Measurements from ENCODE around the gene KCNA3.
A peak's percentile ranks its signal among the peaks of the same experiment; 100 is the strongest.

KCNA3 gene

GRCh38 chr1:110672001-110672752, 2.6 kb downstream of the KCNA3 start:
- TF ChIP-seq GATA2 (IDR thresholded peaks at IDR 0.05; ENCODE audit: low read depth, low read length): peak; percentile 83
- peak; percentile 49 for TF ChIP-seq GATA3 (IDR thresholded peaks at IDR 0.05; ENCODE audit: low read depth, low read length)

- no peak for TF ChIP-seq GATA3 (IDR thresholded peaks at IDR 0.05; ENCODE audit: low read depth, low read length)
- TF ChIP-seq GATA2 (IDR thresholded peaks at IDR 0.05; ENCODE audit: low read depth, low read length): no peak
Observed at GRCh38 chr1:110671361-110671760, 3.4 kb downstream of the KCNA3 start.

GRCh38 chr1:110668549-110668948, 6.2 kb downstream of the KCNA3 start:
- TF ChIP-seq GATA3 (IDR thresholded peaks at IDR 0.05; ENCODE audit: low read depth, low read length): no peak
- TF ChIP-seq GATA2 (IDR thresholded peaks at IDR 0.05; ENCODE audit: low read depth, low read length): no peak

- no peak for TF ChIP-seq GATA2 (IDR thresholded peaks at IDR 0.05; ENCODE audit: low read depth, low read length)
- TF ChIP-seq GATA3 (IDR thresholded peaks at IDR 0.05; ENCODE audit: low read depth, low read length): no peak
Observed at GRCh38 chr1:110667776-110668175, 7.0 kb downstream of the KCNA3 start.

- no peak for TF ChIP-seq GATA3 (IDR thresholded peaks at IDR 0.05; ENCODE audit: low read depth, low read length)
- TF ChIP-seq GATA2 (IDR thresholded peaks at IDR 0.05; ENCODE audit: low read depth, low read length): no peak
Observed at GRCh38 chr1:110663241-110663640, 11.5 kb downstream of the KCNA3 start.

- TF ChIP-seq GATA3 (IDR thresholded peaks at IDR 0.05; ENCODE audit: low read depth, low read length) (no peak), GATA2 (IDR thresholded peaks at IDR 0.05; ENCODE audit: low read depth, low read length) (no peak)
Observed at GRCh38 chr1:110657351-110657750, 17.4 kb downstream of the KCNA3 start.

- no peak for TF ChIP-seq GATA2 (IDR thresholded peaks at IDR 0.05; ENCODE audit: low read depth, low read length)
- TF ChIP-seq GATA3 (IDR thresholded peaks at IDR 0.05; ENCODE audit: low read depth, low read length): no peak
Observed at GRCh38 chr1:110650609-110651008, 24.1 kb downstream of the KCNA3 start.

GRCh38 chr1:110648417-110648816, 26.3 kb downstream of the KCNA3 start:
- TF ChIP-seq GATA2 (IDR thresholded peaks at IDR 0.05; ENCODE audit: low read depth, low read length): no peak
- TF ChIP-seq GATA3 (IDR thresholded peaks at IDR 0.05; ENCODE audit: low read depth, low read length): no peak

GRCh38 chr1:110647254-110647891, 27.4 kb downstream of the KCNA3 start:
- TF ChIP-seq GATA2 (IDR thresholded peaks at IDR 0.05; ENCODE audit: low read depth, low read length) (no peak), GATA3 (IDR thresholded peaks at IDR 0.05; ENCODE audit: low read depth, low read length) (no peak)

GRCh38 chr1:110645821-110646735, 28.7 kb downstream of the KCNA3 start:
- TF ChIP-seq GATA2 (IDR thresholded peaks at IDR 0.05; ENCODE audit: low read depth, low read length): no peak
- no peak for TF ChIP-seq GATA3 (IDR thresholded peaks at IDR 0.05; ENCODE audit: low read depth, low read length)

- no peak for TF ChIP-seq GATA2 (IDR thresholded peaks at IDR 0.05; ENCODE audit: low read depth, low read length)
- no peak for TF ChIP-seq GATA3 (IDR thresholded peaks at IDR 0.05; ENCODE audit: low read depth, low read length)
Observed at GRCh38 chr1:110645211-110645610, 29.5 kb downstream of the KCNA3 start.

- TF ChIP-seq GATA2 (IDR thresholded peaks at IDR 0.05; ENCODE audit: low read depth, low read length) (no peak), GATA3 (IDR thresholded peaks at IDR 0.05; ENCODE audit: low read depth, low read length) (no peak)
Observed at GRCh38 chr1:110643879-110644472, 30.8 kb downstream of the KCNA3 start.

GRCh38 chr1:110639724-110640386, 34.9 kb downstream of the KCNA3 start:
- TF ChIP-seq GATA2 (IDR thresholded peaks at IDR 0.05; ENCODE audit: low read depth, low read length) (no peak), GATA3 (IDR thresholded peaks at IDR 0.05; ENCODE audit: low read depth, low read length) (no peak)

Data from SH-SY5Y (cell line).